GM12878 (cell line): Measurements from ENCODE around the gene C2orf92. TPM values are rescaled to one million over a fixed set of nuclear protein-coding genes. Genes with fewer than 3 reads are reported as not detected.

ENCODE experiments used
- ATAC-seq: fragments of 200-7000 bp; cut with Tn5 transposase; 3 replicates; pipeline ENCODE4 v1.9.1; 2020; ENCODE audit warnings: mild to moderate bottlenecking, moderate library complexity
- BruUV-seq: library from RNA; stranded (reverse); fragments of 400-500 nt; replicated peaks from 2 replicates; lab custom pipeline; 2021; lab: Mats Ljungman, UMichigan
- CTCF ChIA-PET: fragments of 300-600 bp; sonication (Branson Sonifier 250); formaldehyde crosslinking; extraction: SDS; loops from one replicate; lab custom pipeline; 2021; ENCODE audit warnings: inconsistent platforms; lab: Yijun Ruan, JAX
- POLR2A ChIA-PET: fragments of 350-600 bp; formaldehyde crosslinking; extraction: SDS; loops from one replicate; lab custom pipeline; 2021; ENCODE audit warnings: inconsistent platforms; lab: Charles Lee
- RAD21 ChIA-PET: fragments of 300-600 bp; sonication (Branson Sonifier 250); formaldehyde crosslinking; loops from one replicate; lab custom pipeline; 2023; ENCODE audit warnings: antibody characterized with exemption; ENCODE audit not compliant: unreplicated experiment; lab: Charles Lee
- SMC1A ChIA-PET: fragments of 300-600 bp; sonication (Branson Sonifier 250); formaldehyde crosslinking; loops from one replicate; lab custom pipeline; 2023; ENCODE audit not compliant: unreplicated experiment, uncharacterized antibody; lab: Charles Lee
- DNase-seq: peaks from one replicate; pipeline ENCODE4 v3.0.0-alpha.2; 2011; ENCODE audit warnings: low read depth, low spot score
- FAIRE-seq: peaks from 3 replicates; lab custom pipeline; 2011; peaks lifted over from hg19 to GRCh38; lab: Jason Lieb, UNC
- H2AFZ ChIP-seq: 2 replicates; pipeline ENCODE4 v1.6.0; 2011; ENCODE audit warnings: low read depth, low read length, control low read depth; ENCODE audit not compliant: control insufficient read depth
- H3K27ac ChIP-seq: 2 replicates; pipeline ENCODE4 v1.5.1; 2011; ENCODE audit warnings: control low read depth; ENCODE audit not compliant: control insufficient read depth, insufficient read depth
- H3K27me3 ChIP-seq, 2 experiments: replicated peaks in 1 of 2; 2 replicates each; pipeline versions ENCODE4 v1.6.0 to v1.6.1; 2011; ENCODE audit warnings: low read length in 1 of 2; ENCODE audit not compliant: control insufficient read depth in 2 of 2, insufficient read depth in 2 of 2
- H3K36me3 ChIP-seq, 2 experiments: 2 replicates each; pipeline ENCODE4 v1.5.1; 2011; ENCODE audit warnings: low read length in 1 of 2; ENCODE audit not compliant: control insufficient read depth in 2 of 2, insufficient read depth in 2 of 2
- H3K4me1 ChIP-seq: 2 replicates; pipeline ENCODE4 v1.6.1; 2011; ENCODE audit warnings: mild to moderate bottlenecking, low read length, moderate library complexity, mixed read lengths; ENCODE audit not compliant: control insufficient read depth, insufficient read depth
- H3K4me2 ChIP-seq: 2 replicates; pipeline ENCODE4 v1.6.0; 2011; ENCODE audit warnings: control low read depth; ENCODE audit not compliant: control insufficient read depth, insufficient read depth
- H3K4me3 ChIP-seq: fragments of 200-600 bp; sonication (generic); 2 replicates; pipeline ENCODE4 v1.5.1; 2016
- H3K79me2 ChIP-seq: 2 replicates; pipeline ENCODE4 v1.6.0; 2011; ENCODE audit warnings: low read length; ENCODE audit not compliant: control insufficient read depth, insufficient read depth
- H3K9ac ChIP-seq: 2 replicates; pipeline ENCODE4 v1.8.0; 2011; ENCODE audit warnings: low read length, control low read depth, mixed read lengths; ENCODE audit not compliant: control insufficient read depth, insufficient read depth
- H3K9me3 ChIP-seq: replicated peaks from 3 replicates; pipeline ENCODE4 v1.5.1; 2011; ENCODE audit warnings: mild to moderate bottlenecking, low read length; ENCODE audit not compliant: control insufficient read depth, insufficient read depth
- H4K20me1 ChIP-seq: 2 replicates; pipeline ENCODE4 v1.6.0; 2011; ENCODE audit not compliant: control insufficient read depth, insufficient read depth
- HCFC1 ChIP-seq: fragments of 150-350 bp; IDR thresholded peaks from 2 replicates; pipeline ENCODE4 v1.6.1; 2014; ENCODE audit warnings: low read length
- PAX8 ChIP-seq: fragments of 450-650 bp; IDR thresholded peaks from 2 replicates; pipeline ENCODE4 v1.6.1; 2017; ENCODE audit warnings: mild to moderate bottlenecking, moderate library complexity
- POLR2A ChIP-seq: IDR thresholded peaks from 2 replicates; pipeline ENCODE4 v1.6.1; 2011; ENCODE audit warnings: low read depth, mild to moderate bottlenecking, low read length
- ZNF24 ChIP-seq: fragments of 450-650 bp; IDR thresholded peaks from 2 replicates; pipeline ENCODE4 v1.6.1; 2017; ENCODE audit warnings: antibody characterized with exemption, mild to moderate bottlenecking
- WGBS: methylation state at CpG from one replicate; pipeline ENCODE4 v1.1.6; 2016; ENCODE audit warnings: low lambda C conversion rate; ENCODE audit not compliant: insufficient replicate concordance, insufficient coverage; ENCODE audit errors: missing lambda C conversion rate; 5-methylcytosine and 5-hydroxymethylcytosine counted together
- in situ Hi-C: fragments of 300-500 bp; cut with MboI; formaldehyde crosslinking; loops from 9 replicates; pipeline ENCODE4 v1.14.3; 2018; ENCODE audit warnings: mixed read lengths
- intact Hi-C: fragments of 100-400 bp; cut with micrococcal nuclease; formaldehyde crosslinking; loops from one replicate; pipeline ENCODE4 v1.14.2; 2022; ENCODE audit not compliant: unreplicated experiment
- polyA plus RNA-seq, 11 experiments: library from polyadenylated mRNA; depleted of rRNA in 4 of 11; unstranded in 6 of 11; stranded (reverse) in 5 of 11; fragments of >200 nt; fragmentation: Nextera tagmentation in 4 of 11; fragmentation: Illumina TruSeq in 1 of 11; extraction: Ambion mirVana in 4 of 11; extraction: Trizol in 1 of 11; gene quantifications; 1 replicate in 1 of 11; 2 replicates in 10 of 11; pipeline versions ENCODE4 v1.2.1 to v1.2.3, GENCODE V29; 2011 to 2016; ENCODE audit warnings: inconsistent platforms in 2 of 11, missing spikeins in 2 of 11, low read depth in 1 of 11
- total RNA-seq, 4 experiments: library from RNA; depleted of rRNA in 3 of 4; stranded (reverse); fragments of >200 nt in 3 of 4; fragmentation: Illumina TruSeq in 1 of 4; extraction: Trizol in 1 of 4; gene quantifications; 2 replicates each; pipeline versions ENCODE4 v1.2.1 to v1.2.3, GENCODE V29; 2013 to 2021
- TF ChIP-seq, protein P1 (sequence below): IDR thresholded peaks from 2 replicates; pipeline ENCODE4 v1.6.1; 2011; ENCODE audit warnings: borderline replicate concordance, low read depth, mild to moderate bottlenecking, moderate library complexity, mixed read lengths, low read length; ENCODE audit not compliant: insufficient read depth; ENCODE audit errors: extremely low read length

C2orf92 gene
- total and polyA plus RNA-seq, 10 of the 15 experiments (the other 5 are each of a cell fraction or from before 2014, with no cell fraction given): 0.40 to 10.1 (median 3.7) TPM

DNA sequence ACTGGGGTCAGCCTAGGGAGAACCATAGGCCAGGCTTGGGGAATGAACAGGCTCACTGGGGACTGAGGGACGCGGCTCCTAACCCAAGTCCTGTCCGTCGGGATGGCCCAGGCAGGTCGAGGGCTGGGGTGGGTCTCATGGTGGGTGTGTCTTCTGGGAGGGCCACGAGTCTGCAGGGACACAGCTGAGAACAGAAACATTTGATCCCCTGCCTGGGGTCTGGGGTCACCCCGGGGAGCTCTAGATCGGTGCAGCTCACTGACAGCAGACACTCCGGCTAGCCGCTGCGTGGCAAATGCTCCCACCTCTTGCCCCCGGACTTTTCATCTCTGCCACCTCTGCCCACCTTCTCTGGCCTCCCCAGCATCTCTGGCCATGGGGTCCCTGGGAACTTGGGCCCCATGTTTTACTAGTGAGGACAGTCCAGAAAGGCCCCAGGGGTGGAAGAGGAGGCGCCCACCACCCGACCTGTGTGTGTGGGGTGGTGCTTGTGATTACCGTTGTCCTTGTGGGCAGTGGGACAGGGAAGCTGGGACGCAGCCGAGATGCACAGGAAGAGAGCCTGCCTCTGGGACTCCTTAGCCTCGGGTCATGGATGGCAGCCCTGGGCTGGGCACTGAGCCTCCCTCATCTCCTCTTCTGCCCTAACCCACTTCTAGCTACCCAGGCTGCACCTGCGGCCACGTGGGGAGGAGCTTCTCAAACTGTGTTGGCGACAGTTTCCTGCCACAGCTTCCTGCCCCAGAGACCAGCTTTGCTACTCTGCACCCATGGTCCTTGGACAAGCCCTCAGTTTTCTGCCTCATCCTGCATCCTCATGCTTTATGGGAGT lies 48.8 kb downstream of the C2orf92 start:
- ChIA-PET SMC1A (interaction anchor here (0.7 to 1.2 kb wide), 3 partner anchors 12 to 814 kb away, joined by 4 to 5 read pairs (median 5); no protein-coding TSS in a partner anchor), RAD21 (no interaction called here)
- intact Hi-C loops: no loop called here
- WGBS: 55% methylated on average over 21 of the region's 21 CpGs
- TF ChIP-seq, protein P1, sequence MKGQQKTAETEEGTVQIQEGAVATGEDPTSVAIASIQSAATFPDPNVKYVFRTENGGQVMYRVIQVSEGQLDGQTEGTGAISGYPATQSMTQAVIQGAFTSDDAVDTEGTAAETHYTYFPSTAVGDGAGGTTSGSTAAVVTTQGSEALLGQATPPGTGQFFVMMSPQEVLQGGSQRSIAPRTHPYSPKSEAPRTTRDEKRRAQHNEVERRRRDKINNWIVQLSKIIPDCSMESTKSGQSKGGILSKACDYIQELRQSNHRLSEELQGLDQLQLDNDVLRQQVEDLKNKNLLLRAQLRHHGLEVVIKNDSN: peak; percentile 44
- peak; percentile 62 for TF ChIP-seq POLR2A
- no peak for TF ChIP-seq ZNF24
- TF ChIP-seq PAX8: no peak
- no peak for TF ChIP-seq HCFC1
- TF ChIP-seq, all 136 proteins: peak for 2
- Histone ChIP-seq H3K36me3 (no peaks in the 10 kb centered on the region), H3K4me2 (peak overlapping the region; percentile 3; the same call in 1 of the 2 replicates), H3K4me3 (no peak overlapping the region; the same call in 1 of the 2 replicates), H3K27ac (no peak overlapping the region), H3K79me2 (no peaks in the 10 kb centered on the region), H3K4me1 (peaks cover 11% of the 10 kb centered on the region; the same call in 1 of the 2 replicates), H3K9ac (no peak overlapping the region), H4K20me1 (no peaks in the 10 kb centered on the region), H3K27me3 (no peaks in the 10 kb centered on the region), H2AFZ (peak overlapping the region; percentile 89), H3K9me3 (no peaks in the 10 kb centered on the region)
- CTCF ChIA-PET: interaction anchor here (1.1 to 2.1 kb wide), 3 partner anchors 9 to 22 kb away, joined by 3 to 10 read pairs (median 3); no protein-coding TSS in a partner anchor
- BruUV-seq: no TSS peak
- POLR2A ChIA-PET: interaction anchor here (0.5 to 0.6 kb wide), 2 partner anchors 27 to 307 kb away, joined by 3 to 4 read pairs; no protein-coding TSS in a partner anchor
- in situ Hi-C loops: no loop called here
- ATAC-seq (peak; percentile 79), DNase-seq (no peak), FAIRE-seq (no peak)
